B cell (primary cell): ENCODE results near the gene PTRH2. TPM values are rescaled to one million over a fixed set of nuclear protein-coding genes. Genes with fewer than 3 reads are reported as not detected.

Experiments used
- ATAC-seq: fragments of 200-7000 bp; cut with Tn5 transposase; one replicate; pipeline ENCODE4 v1.10.0; 2021; ENCODE audit warnings: low read depth, mild to moderate bottlenecking, moderate number of reproducible peaks, moderate library complexity
- CTCF ChIA-PET: fragments of 350-600 bp; sonication (Branson Sonifier 250); formaldehyde crosslinking; loops from one replicate; lab custom pipeline; 2021; ENCODE audit warnings: antibody characterized with exemption, inconsistent platforms; lab: Charles Lee
- POLR2A ChIA-PET: fragments of 350-600 bp; sonication (Branson Sonifier 250); formaldehyde crosslinking; loops from one replicate; lab custom pipeline; 2021; ENCODE audit warnings: antibody characterized with exemption; lab: Charles Lee
- DNase-seq: peaks from one replicate; pipeline ENCODE4 v3.0.0; 2013
- H2AFZ ChIP-seq: 2 replicates; pipeline ENCODE4 v1.6.1; 2012; ENCODE audit warnings: mild to moderate bottlenecking, low read depth, low read length; ENCODE audit not compliant: insufficient read depth, poor library complexity, severe bottlenecking
- H3K27ac ChIP-seq, 2 donors: 1 replicate in 1 of 2; 2 replicates in 1 of 2; pipeline ENCODE4 v1.5.1; 2012 to 2013; ENCODE audit warnings: low read length in 2 of 2, mild to moderate bottlenecking in 2 of 2, moderate library complexity in 1 of 2
- H3K27me3 ChIP-seq, 4 experiments: fragments of 200-600 bp in 1 of 4; sonication (generic) in 1 of 4; replicated peaks in 1 of 4; 1 replicate in 2 of 4; 2 replicates in 2 of 4; pipeline versions ENCODE4 v1.6.1 to v1.7.0; 2013 to 2016; ENCODE audit warnings: low read length in 3 of 4, mild to moderate bottlenecking in 2 of 4, mixed read lengths in 1 of 4, moderate library complexity in 1 of 4; ENCODE audit not compliant: insufficient read depth in 4 of 4, control insufficient read depth in 3 of 4; ENCODE audit errors: control extremely low read depth in 1 of 4
- H3K36me3 ChIP-seq, 2 experiments: replicated peaks in 1 of 2; 1 replicate in 1 of 2; 2 replicates in 1 of 2; pipeline versions ENCODE4 v1.6.1 to v1.7.1; 2013; ENCODE audit warnings: low read length in 1 of 2; ENCODE audit not compliant: insufficient read depth in 2 of 2, control insufficient read depth in 1 of 2; ENCODE audit errors: control extremely low read depth in 1 of 2, extremely low read depth in 1 of 2
- H3K4me1 ChIP-seq, 2 donors: fragments of 200-600 bp in 1 of 2; sonication (generic) in 1 of 2; 1 replicate in 1 of 2; 2 replicates in 1 of 2; pipeline versions ENCODE4 v1.5.1 to v1.6.1; 2013 to 2017; ENCODE audit warnings: low read length in 2 of 2; ENCODE audit not compliant: control insufficient read depth in 2 of 2, insufficient read depth in 2 of 2
- H3K4me2 ChIP-seq: replicated peaks from 2 replicates; pipeline ENCODE3; 2012; ENCODE audit warnings: mild to moderate bottlenecking, low read depth, low read length; ENCODE audit not compliant: poor library complexity, severe bottlenecking
- H3K4me3 ChIP-seq, 5 experiments: fragments of 200-600 bp in 1 of 5; sonication (generic) in 1 of 5; 1 replicate in 3 of 5; 2 replicates in 2 of 5; pipeline versions ENCODE4 v1.5.1 to v1.7.0; 2011 to 2016; ENCODE audit warnings: low read length in 4 of 5, mild to moderate bottlenecking in 4 of 5, low read depth in 2 of 5, control low read depth in 1 of 5, moderate library complexity in 1 of 5; ENCODE audit not compliant: insufficient read depth in 1 of 5; ENCODE audit errors: control extremely low read depth in 1 of 5, extremely low read depth in 1 of 5
- H3K79me2 ChIP-seq: fragments of 200-600 bp; sonication (generic); one replicate; pipeline ENCODE4 v1.6.0; 2016; ENCODE audit warnings: low read length; ENCODE audit not compliant: control insufficient read depth, insufficient read depth
- H3K9ac ChIP-seq: fragments of 200-600 bp; sonication (generic); 2 replicates; pipeline ENCODE4 v1.6.1; 2017; ENCODE audit warnings: mild to moderate bottlenecking, low read length, moderate library complexity
- H3K9me3 ChIP-seq, 3 donors: one replicate each; pipeline versions ENCODE4 v1.6.1 to v1.7.1; 2013; ENCODE audit warnings: low read length in 2 of 3; ENCODE audit not compliant: control insufficient read depth in 2 of 3, insufficient read depth in 1 of 3; ENCODE audit errors: control extremely low read depth in 1 of 3
- H4K20me1 ChIP-seq: 2 replicates; pipeline ENCODE4 v1.6.0; 2012; ENCODE audit warnings: mild to moderate bottlenecking, low read length; ENCODE audit not compliant: insufficient read depth, control insufficient read depth, poor library complexity, severe bottlenecking
- H3K27ac Mint-ChIP-seq: one replicate; pipeline ENCODE4 v1.8.0; 2021; ENCODE audit warnings: mixed read lengths
- H3K27me3 Mint-ChIP-seq: one replicate; pipeline ENCODE4 v1.8.0; 2021; ENCODE audit warnings: mixed read lengths
- H3K4me1 Mint-ChIP-seq: one replicate; pipeline ENCODE4 v1.8.0; 2021; ENCODE audit warnings: mixed read lengths
- H3K4me3 Mint-ChIP-seq: one replicate; pipeline ENCODE4 v1.8.0; 2021; ENCODE audit warnings: mixed read lengths
- H3K9me3 Mint-ChIP-seq: one replicate; pipeline ENCODE4 v1.8.0; 2022; ENCODE audit warnings: mixed read lengths; ENCODE audit not compliant: insufficient read depth
- CTCF ChIP-seq: fragments of 200-600 bp; IDR thresholded peaks from one replicate; pipeline ENCODE4 v1.8.0; 2022; ENCODE audit warnings: antibody characterized with exemption, mild to moderate bottlenecking
- EZH2 ChIP-seq: IDR thresholded peaks from 2 replicates; pipeline ENCODE4 v1.6.1; 2012; ENCODE audit warnings: borderline replicate concordance, low read depth, mild to moderate bottlenecking, moderate library complexity, low read length; ENCODE audit not compliant: insufficient read depth, poor library complexity, severe bottlenecking
- WGBS: methylation state at CpG from one replicate; pipeline ENCODE4 v1.1.5; 2013; ENCODE audit warnings: missing lambda C conversion rate; ENCODE audit not compliant: insufficient coverage; 5-methylcytosine and 5-hydroxymethylcytosine counted together
- intact Hi-C: fragments of 100-400 bp; cut with micrococcal nuclease; formaldehyde crosslinking; loops from one replicate; pipeline ENCODE4 v1.10.0; 2022
- polyA plus RNA-seq: library from polyadenylated mRNA; depleted of rRNA; stranded (reverse); fragments of >200 nt; gene quantifications from 2 replicates; pipeline ENCODE4 v1.2.3, GENCODE V29; 2012
- total RNA-seq, 2 donors: library from RNA; stranded (reverse); fragments of 120-200 nt in 1 of 2; gene quantifications; 1 replicate in 1 of 2; 2 replicates in 1 of 2; pipeline versions ENCODE4 v1.2.3 to v1.2.4, GENCODE V29; 2013 to 2022

The PTRH2 gene
- total and polyA plus RNA-seq, 2 donors (not counting 1 experiment from before 2014, with no cell fraction given) = 7.1 to 22.7 TPM

GRCh38 chr17:59652119-59652518, 55.1 kb downstream of the PTRH2 start:
- Mint-ChIP-seq H3K27ac (no peak overlapping the region), H3K4me1 (no peaks in the 10 kb centered on the region), H3K27me3 (no peaks in the 10 kb centered on the region), H3K4me3 (no peak overlapping the region), H3K9me3 (no peaks in the 10 kb centered on the region)
- no CpG with 5 or more reads among the region's 2 CpGs for WGBS
- Histone ChIP-seq H3K79me2 (peaks cover 60% of the 10 kb centered on the region), H4K20me1 (peaks cover 16% of the 10 kb centered on the region), H3K4me3 (no peak overlapping the region), H3K27me3 (no peaks in the 10 kb centered on the region), H3K36me3 (peaks cover 14 to 86% of the 10 kb centered on the region in 2 experiments), H3K9ac (no peak overlapping the region), H2AFZ (no peak overlapping the region), H3K4me2 (no peak overlapping the region), H3K4me1 (no peaks in the 10 kb centered on the region), H3K9me3 (peaks cover 0 to 1% (median 0%) of the 10 kb centered on the region in 3 donors), H3K27ac (no peak overlapping the region)
- intact Hi-C loops = no loop called here
- TF ChIP-seq EZH2 (no peak), CTCF (no peak)
- CTCF ChIA-PET = no interaction called here
- ATAC-seq = no peak
- no peak for DNase-seq
- POLR2A ChIA-PET = no interaction called here

GRCh38 chr17:59651346-59651745, 55.9 kb downstream of the PTRH2 start:
- H3K4me1 Mint-ChIP-seq = peaks cover 5% of the 10 kb centered on the region
- intact Hi-C loops = no loop called here
- Histone ChIP-seq H3K4me2 (no peak overlapping the region), H3K36me3 (peaks cover 14 to 87% of the 10 kb centered on the region in 2 experiments), H3K9me3 (peaks cover 0 to 1% (median 0%) of the 10 kb centered on the region in 3 donors), H3K4me3 (no peak overlapping the region), H3K79me2 (peaks cover 68% of the 10 kb centered on the region), H3K9ac (no peak overlapping the region), H3K27ac (no peak overlapping the region), H2AFZ (no peak overlapping the region), H4K20me1 (peaks cover 16% of the 10 kb centered on the region), H3K27me3 (no peaks in the 10 kb centered on the region), H3K4me1 (no peaks in the 10 kb centered on the region)
- H3K27me3 Mint-ChIP-seq = no peaks in the 10 kb centered on the region
- no peak overlapping the region for H3K4me3 Mint-ChIP-seq
- ChIA-PET POLR2A (no interaction called here), CTCF (no interaction called here)
- DNase-seq (no peak), ATAC-seq (no peak)
- H3K9me3 Mint-ChIP-seq = no peaks in the 10 kb centered on the region
- no peak overlapping the region for H3K27ac Mint-ChIP-seq
- TF ChIP-seq CTCF (no peak), EZH2 (no peak)
